Right lobe of liver (tissue), 6 donors: Measurements from ENCODE around the gene FBLN1. TPM values are rescaled to one million over a fixed set of nuclear protein-coding genes. Genes with fewer than 3 reads are reported as not detected.
"Not testable (repeated sequence)": the region's sequence is repeated elsewhere in the genome, so short reads cannot be mapped to it uniquely, and the experiment has no call there.

Experiments
- ATAC-seq, 4 donors: fragments of 200-7000 bp; cut with Tn5 transposase; one replicate each; pipeline ENCODE4 v1.9.1; 2020; ENCODE audit warnings: mild to moderate bottlenecking in 4 of 4, moderate library complexity in 4 of 4
- DNase-seq, 3 donors: peaks; one replicate each; pipeline ENCODE4 v3.0.0-alpha.2; 2020
- H3K27ac ChIP-seq, 3 donors: fragments of 200-600 bp; one replicate each; pipeline ENCODE4 v1.8.0; 2022
- H3K27me3 ChIP-seq, 2 donors: fragments of 200-600 bp; one replicate each; pipeline ENCODE4 v1.8.0; 2022
- H3K36me3 ChIP-seq, 4 donors: fragments of 200-600 bp; sonication (generic) in 1 of 4; one replicate each; pipeline versions ENCODE4 v1.5.1 to v1.8.0; 2017 to 2022; ENCODE audit warnings: control low read depth in 1 of 4
- H3K4me1 ChIP-seq, 4 donors: fragments of 200-600 bp; sonication (generic) in 1 of 4; one replicate each; pipeline versions ENCODE4 v1.5.1 to v1.8.0; 2017 to 2022; ENCODE audit warnings: control low read depth in 1 of 4
- H3K4me3 ChIP-seq, 3 donors: fragments of 200-600 bp; one replicate each; pipeline ENCODE4 v1.8.0; 2022
- H3K9me3 ChIP-seq, 4 donors: fragments of 200-600 bp; sonication (generic) in 1 of 4; one replicate each; pipeline versions ENCODE4 v1.5.1 to v1.8.0; 2017 to 2022; ENCODE audit warnings: control low read depth in 1 of 4
- POLR2A ChIP-seq: fragments of 450-650 bp; IDR thresholded peaks from one replicate; pipeline ENCODE4 v1.6.1; 2017; ENCODE audit warnings: antibody characterized with exemption, mild to moderate bottlenecking
- WGBS: methylation state at CpG from one replicate; pipeline ENCODE4 v1.1.6; 2018; ENCODE audit warnings: low coverage, low lambda C conversion rate; ENCODE audit not compliant: insufficient coverage; ENCODE audit errors: missing lambda C conversion rate; 5-methylcytosine and 5-hydroxymethylcytosine counted together
- intact Hi-C, 2 donors: fragments of 100-400 bp; cut with DNase I; formaldehyde crosslinking; loops; one replicate each; pipeline versions ENCODE4 v1.11.2 to v1.14.1; 2022
- total RNA-seq, 6 experiments: library from RNA; depleted of rRNA in 2 of 6; stranded (reverse); fragments of >200 nt in 2 of 6; fragmentation: NEBNext Ultra II Directional in 3 of 6; extraction: Animal tissue kit (Norgen Biotek cat#: 25700) in 3 of 6; gene quantifications; one replicate each; pipeline versions ENCODE4 v1.1.0 to v1.2.4, GENCODE V29; 2016 to 2023
- TF ChIP-seq, protein P1 (sequence below), 4 donors: fragments of 200-600 bp in 3 of 4; fragments of 450-650 bp in 1 of 4; IDR thresholded peaks; one replicate each; pipeline versions ENCODE4 v1.5.1 to v1.8.0; 2016 to 2022; ENCODE audit warnings: antibody characterized with exemption in 4 of 4, mild to moderate bottlenecking in 2 of 4
- donor health status: DM: no; HTN: yes; CAD: no.
- donor health status: DM: no; HTN: no; CAD: no.
- donor health status: DM: no; HTN: no; CAD: no.
- donor health status: DM: no; HTN: yes; CAD: no.
- donor health status: DM: no; HTN: yes; CAD: no.

Gene FBLN1
- total RNA-seq, 6 experiments from 2014 or later: 1.6 to 6.6 (median 3.4) TPM

DNA sequence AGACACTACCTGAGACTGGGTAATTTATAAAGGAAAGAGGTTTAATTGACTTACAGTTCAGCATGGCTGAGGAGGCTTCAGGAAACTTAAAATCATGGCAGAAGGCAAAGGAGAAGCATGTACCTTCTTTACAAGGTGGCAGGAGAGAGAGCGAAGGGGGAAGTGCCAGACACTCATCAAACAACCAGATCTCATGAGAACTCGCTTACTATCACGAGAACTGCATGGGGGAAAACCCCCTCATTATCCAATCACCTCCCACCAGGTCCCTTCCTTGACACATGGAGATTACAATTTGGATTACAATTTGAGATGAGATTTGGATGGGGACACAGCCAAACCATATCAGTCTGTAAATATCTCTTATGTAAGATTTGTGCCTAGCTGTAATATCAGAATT is 118.0 kb downstream of the FBLN1 start:
- ATAC-seq (no peak), DNase-seq (no peak)
- H3K27ac ChIP-seq: no peak overlapping the region
- H3K27me3 ChIP-seq: no peaks in the 10 kb centered on the region
- TF ChIP-seq, protein P1, sequence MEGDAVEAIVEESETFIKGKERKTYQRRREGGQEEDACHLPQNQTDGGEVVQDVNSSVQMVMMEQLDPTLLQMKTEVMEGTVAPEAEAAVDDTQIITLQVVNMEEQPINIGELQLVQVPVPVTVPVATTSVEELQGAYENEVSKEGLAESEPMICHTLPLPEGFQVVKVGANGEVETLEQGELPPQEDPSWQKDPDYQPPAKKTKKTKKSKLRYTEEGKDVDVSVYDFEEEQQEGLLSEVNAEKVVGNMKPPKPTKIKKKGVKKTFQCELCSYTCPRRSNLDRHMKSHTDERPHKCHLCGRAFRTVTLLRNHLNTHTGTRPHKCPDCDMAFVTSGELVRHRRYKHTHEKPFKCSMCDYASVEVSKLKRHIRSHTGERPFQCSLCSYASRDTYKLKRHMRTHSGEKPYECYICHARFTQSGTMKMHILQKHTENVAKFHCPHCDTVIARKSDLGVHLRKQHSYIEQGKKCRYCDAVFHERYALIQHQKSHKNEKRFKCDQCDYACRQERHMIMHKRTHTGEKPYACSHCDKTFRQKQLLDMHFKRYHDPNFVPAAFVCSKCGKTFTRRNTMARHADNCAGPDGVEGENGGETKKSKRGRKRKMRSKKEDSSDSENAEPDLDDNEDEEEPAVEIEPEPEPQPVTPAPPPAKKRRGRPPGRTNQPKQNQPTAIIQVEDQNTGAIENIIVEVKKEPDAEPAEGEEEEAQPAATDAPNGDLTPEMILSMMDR (IDR thresholded peaks at IDR 0.05): no peak
- TF ChIP-seq POLR2A: no peak
- no peaks in the 10 kb centered on the region for H3K9me3 ChIP-seq
- H3K4me3 ChIP-seq: no peak overlapping the region
- no peaks in the 10 kb centered on the region for H3K4me1 ChIP-seq
- no peaks in the 10 kb centered on the region for H3K36me3 ChIP-seq
- intact Hi-C loops: no loop called here
- 91% methylated on average over 3 of the region's 3 CpGs for WGBS

GRCh38 chr22:45621836-45622600 is 119.3 kb downstream of the FBLN1 start:
- no peak for DNase-seq

GRCh38 chr22:45623464-45624145 is 120.9 kb downstream of the FBLN1 start:
- H3K4me3 ChIP-seq, H3K36me3 ChIP-seq, H3K27me3 ChIP-seq, H3K4me1 ChIP-seq, H3K27ac ChIP-seq, DNase-seq, ATAC-seq, H3K9me3 ChIP-seq, intact Hi-C loops: not testable (repeated sequence)
- WGBS: 75% methylated on average over 3 of the region's 3 CpGs

More at GRCh38 chr22:45621836-45622600, 119.3 kb downstream of the FBLN1 start:
- H3K27me3 ChIP-seq: no peaks in the 10 kb centered on the region
- no peaks in the 10 kb centered on the region for H3K36me3 ChIP-seq
- H3K9me3 ChIP-seq: no peaks in the 10 kb centered on the region
- WGBS: 74% methylated on average over 8 of the region's 11 CpGs
- TF ChIP-seq, protein P1 (IDR thresholded peaks at IDR 0.05): no peak
- TF ChIP-seq POLR2A: no peak
- no peak overlapping the region for H3K4me3 ChIP-seq
- no peak for ATAC-seq
- no peaks in the 10 kb centered on the region for H3K4me1 ChIP-seq
- H3K27ac ChIP-seq: no peak overlapping the region
- intact Hi-C loops: no loop called here

GRCh38 chr22:45626198-45626651 is 123.5 kb downstream of the FBLN1 start:
- H3K36me3 ChIP-seq: no peaks in the 10 kb centered on the region
- intact Hi-C loops: no loop called here
- no peaks in the 10 kb centered on the region for H3K9me3 ChIP-seq
- H3K4me1 ChIP-seq: no peaks in the 10 kb centered on the region
- peak in 3 of 4 donors; percentile 14 to 35 (median 17) for ATAC-seq
- H3K27ac ChIP-seq: no peak overlapping the region
- 59% methylated on average over 16 of the region's 22 CpGs for WGBS
- no peak for TF ChIP-seq POLR2A
- TF ChIP-seq, protein P1 (IDR thresholded peaks at IDR 0.05): no peak
- no peak for DNase-seq
- H3K4me3 ChIP-seq: no peak overlapping the region
- H3K27me3 ChIP-seq: no peaks in the 10 kb centered on the region
